ENCODE measurements around the gene SFSWAP. TPM values are rescaled to one million over a fixed set of nuclear protein-coding genes. Genes with fewer than 3 reads are reported as not detected.

SFSWAP gene
- polyA plus RNA-seq, 3 donors, result 7.3 to 33.0 (median 10.7) TPM

- Mint-ChIP-seq H3K9me3 (peaks cover 0 to 2% (median 0%) of the 10 kb centered on the region in 7 donors), H3K27ac (peak overlapping the region in 1 of 7 donors; percentile 0), H3K4me1 (no peaks in the 10 kb centered on the region), H3K36me3 (peaks cover 77 to 94% of the 10 kb centered on the region in 2 donors), H3K27me3 (ENCODE audit: low read depth in 3 of 3) (peaks cover 0 to 2% (median 0%) of the 10 kb centered on the region in 3 donors), H3K4me3 (no peak overlapping the region)
- DNase-seq, result no peak
- Histone ChIP-seq H3K36me3 (replicated peaks in 1 of 2; ENCODE audit: control insufficient read depth in 1 of 2, insufficient read depth in 2 of 2, low read length in 2 of 2) (peaks cover 77 to 99% of the 10 kb centered on the region in 2 donors), H3K4me3 (replicated peaks in 1 of 3; ENCODE audit: low read depth in 2 of 3, low read length in 3 of 3) (no peak overlapping the region), H3K9ac (ENCODE audit: insufficient read depth, low read length, poor library complexity, severe bottlenecking) (no peak overlapping the region), H3K27ac (ENCODE audit: low read depth in 1 of 2, low read length in 2 of 2) (no peak overlapping the region), H3K4me2 (replicated peaks; ENCODE audit: extremely low read depth, low read length, poor library complexity, severe bottlenecking) (no peak overlapping the region), H2AFZ (ENCODE audit: insufficient read depth, low read depth, low read length, poor library complexity, severe bottlenecking) (no peak overlapping the region), H3K79me2 (ENCODE audit: insufficient read depth, low read length) (no peaks in the 10 kb centered on the region), H4K20me1 (ENCODE audit: insufficient read depth, low read length) (peaks cover 7% of the 10 kb centered on the region), H3K27me3 (ENCODE audit: control insufficient read depth in 2 of 2, insufficient read depth in 2 of 2, low read length in 2 of 2) (no peaks in the 10 kb centered on the region), H3K4me1 (ENCODE audit: control insufficient read depth in 1 of 2, insufficient read depth in 2 of 2, low read length in 2 of 2) (no peaks in the 10 kb centered on the region), H3K9me3 (replicated peaks in 1 of 2; ENCODE audit: control insufficient read depth in 1 of 2, insufficient read depth in 1 of 2, low read length in 2 of 2) (no peaks in the 10 kb centered on the region)
- TF ChIP-seq CTCF (IDR thresholded peaks at IDR 0.05), result no peak
- intact Hi-C loops (cut with micrococcal nuclease), result no loop called here
- WGBS (ENCODE audit: insufficient coverage), result 82% methylated on average over 6 of the region's 9 CpGs
These were observed 53.8 kb downstream of the SFSWAP start for GRCh38 chr12:131764738-131765137.

DNA sequence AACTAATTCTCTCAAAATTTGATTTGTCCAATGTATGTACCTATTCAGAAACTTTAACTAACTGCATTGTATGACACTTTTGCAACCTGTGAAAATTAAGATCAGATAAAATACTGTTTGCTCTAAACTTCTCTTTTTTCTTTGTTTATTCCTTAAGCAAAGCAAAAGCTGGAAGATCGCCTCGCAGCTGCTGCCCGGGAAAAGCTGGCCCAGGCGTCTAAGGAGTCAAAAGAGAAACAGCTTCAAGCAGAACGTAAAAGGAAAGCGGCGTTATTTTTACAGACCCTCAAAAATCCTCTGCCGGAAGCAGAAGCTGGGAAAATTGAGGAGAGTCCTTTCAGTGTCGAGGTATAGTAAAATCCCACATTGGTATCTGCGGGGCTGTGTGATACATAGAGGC, 55.1 kb downstream of the SFSWAP start:
- Mint-ChIP-seq H3K4me3 (no peak overlapping the region), H3K36me3 (peaks cover 80 to 96% of the 10 kb centered on the region in 2 donors), H3K4me1 (no peaks in the 10 kb centered on the region), H3K27ac (peak overlapping the region in 2 of 7 donors; percentile 11 to 23), H3K9me3 (no peaks in the 10 kb centered on the region), H3K27me3 (ENCODE audit: low read depth in 3 of 3) (peaks cover 0 to 2% (median 0%) of the 10 kb centered on the region in 3 donors)
- Histone ChIP-seq H3K36me3 (replicated peaks in 1 of 2; ENCODE audit: control insufficient read depth in 1 of 2, insufficient read depth in 2 of 2, low read length in 2 of 2) (peaks cover 81 to 99% of the 10 kb centered on the region in 2 donors), H3K9me3 (replicated peaks in 1 of 2; ENCODE audit: control insufficient read depth in 1 of 2, insufficient read depth in 1 of 2, low read length in 2 of 2) (no peaks in the 10 kb centered on the region), H3K79me2 (ENCODE audit: insufficient read depth, low read length) (no peaks in the 10 kb centered on the region), H3K27me3 (ENCODE audit: control insufficient read depth in 2 of 2, insufficient read depth in 2 of 2, low read length in 2 of 2) (no peaks in the 10 kb centered on the region), H2AFZ (ENCODE audit: insufficient read depth, low read depth, low read length, poor library complexity, severe bottlenecking) (no peak overlapping the region), H3K4me2 (replicated peaks; ENCODE audit: extremely low read depth, low read length, poor library complexity, severe bottlenecking) (no peak overlapping the region), H3K4me1 (ENCODE audit: control insufficient read depth in 1 of 2, insufficient read depth in 2 of 2, low read length in 2 of 2) (no peaks in the 10 kb centered on the region), H3K9ac (ENCODE audit: insufficient read depth, low read length, poor library complexity, severe bottlenecking) (no peak overlapping the region), H3K27ac (ENCODE audit: low read depth in 1 of 2, low read length in 2 of 2) (no peak overlapping the region), H4K20me1 (ENCODE audit: insufficient read depth, low read length) (peaks cover 7% of the 10 kb centered on the region), H3K4me3 (replicated peaks in 1 of 3; ENCODE audit: low read depth in 2 of 3, low read length in 3 of 3) (no peak overlapping the region)
- intact Hi-C loops (cut with micrococcal nuclease), result no loop called here
- no peak for DNase-seq
- WGBS (ENCODE audit: insufficient coverage), result 100% methylated on average over 2 of the region's 10 CpGs
- TF ChIP-seq CTCF (IDR thresholded peaks at IDR 0.05), result no peak

Measured in CD14-positive monocyte (primary cell).